Calu3 (cell line): Measurements from ENCODE around the gene KIAA0825. TPM values are rescaled to one million over a fixed set of nuclear protein-coding genes. Genes with fewer than 3 reads are reported as not detected.

Experiments
- BruUV-seq: library from RNA; stranded (reverse); fragments of 400-500 nt; replicated peaks from 2 replicates; lab custom pipeline; 2021; lab: Mats Ljungman, UMichigan
- CTCF ChIA-PET: fragments of 300-600 bp; sonication (Branson Sonifier 250); formaldehyde crosslinking; loops from one replicate; lab custom pipeline; 2022; ENCODE audit warnings: antibody characterized with exemption; lab: Charles Lee
- DNase-seq: peaks from one replicate; pipeline ENCODE4 v3.0.0; 2022
- H3K27ac Mint-ChIP-seq: one replicate; pipeline ENCODE4 v1.8.0; 2022; ENCODE audit warnings: mixed read lengths; ENCODE audit not compliant: unreplicated experiment
- H3K27me3 Mint-ChIP-seq: one replicate; pipeline ENCODE4 v1.8.0; 2022; ENCODE audit warnings: mixed read lengths; ENCODE audit not compliant: unreplicated experiment
- H3K36me3 Mint-ChIP-seq: one replicate; pipeline ENCODE4 v1.8.0; 2022; ENCODE audit warnings: mild to moderate bottlenecking, moderate library complexity, mixed read lengths; ENCODE audit not compliant: insufficient read depth, unreplicated experiment
- H3K4me1 Mint-ChIP-seq: one replicate; pipeline ENCODE4 v1.8.0; 2022; ENCODE audit warnings: mild to moderate bottlenecking, low read depth, mixed read lengths; ENCODE audit not compliant: unreplicated experiment
- H3K4me3 Mint-ChIP-seq: one replicate; pipeline ENCODE4 v1.8.0; 2022; ENCODE audit warnings: mild to moderate bottlenecking, low read depth, moderate library complexity, mixed read lengths; ENCODE audit not compliant: unreplicated experiment
- H3K9me3 Mint-ChIP-seq: one replicate; pipeline ENCODE4 v1.8.0; 2022; ENCODE audit warnings: low read depth, mixed read lengths; ENCODE audit not compliant: unreplicated experiment
- CTCF ChIP-seq: fragments of 200-600 bp; IDR thresholded peaks from one replicate; pipeline ENCODE4 v1.8.0; 2022; ENCODE audit warnings: antibody characterized with exemption; ENCODE audit not compliant: unreplicated experiment
- intact Hi-C: fragments of 100-400 bp; cut with micrococcal nuclease; formaldehyde crosslinking; loops from one replicate; pipeline ENCODE4 v1.10.0; 2022; ENCODE audit not compliant: unreplicated experiment
- total RNA-seq: library from RNA; stranded (reverse); gene quantifications from 2 replicates; pipeline ENCODE4 v1.2.3, GENCODE V29; 2022

KIAA0825 gene
- total RNA-seq, 1 experiment from 2014 or later, result 1.9 TPM

GRCh38 chr5:94267350-94267899 lies 351.0 kb downstream of the KIAA0825 start:
- Mint-ChIP-seq H3K4me1 (no peaks in the 10 kb centered on the region), H3K27ac (no peak overlapping the region), H3K27me3 (no peaks in the 10 kb centered on the region), H3K4me3 (no peak overlapping the region), H3K36me3 (no peaks in the 10 kb centered on the region), H3K9me3 (peaks cover 3% of the 10 kb centered on the region)
- DNase-seq, result no peak
- no TSS peak for BruUV-seq
- TF ChIP-seq CTCF, result no peak
- intact Hi-C loops, result no loop called here
- CTCF ChIA-PET, result no interaction called here

GRCh38 chr5:94266170-94266569 lies 352.2 kb downstream of the KIAA0825 start:
- intact Hi-C loops, result no loop called here
- no peaks in the 10 kb centered on the region for H3K36me3 Mint-ChIP-seq
- DNase-seq, result no peak
- no peak overlapping the region for H3K4me3 Mint-ChIP-seq
- CTCF ChIA-PET, result interaction anchor here (0.5 kb wide), 1 partner anchor 626 kb away, joined by 4 read pairs; no protein-coding TSS in a partner anchor
- no peaks in the 10 kb centered on the region for H3K4me1 Mint-ChIP-seq
- H3K9me3 Mint-ChIP-seq, result peaks cover 3% of the 10 kb centered on the region
- no peak for TF ChIP-seq CTCF
- no peak overlapping the region for H3K27ac Mint-ChIP-seq
- no TSS peak for BruUV-seq
- no peaks in the 10 kb centered on the region for H3K27me3 Mint-ChIP-seq

GRCh38 chr5:94263068-94263467 lies 355.3 kb downstream of the KIAA0825 start:
- Mint-ChIP-seq H3K9me3 (no peaks in the 10 kb centered on the region), H3K4me1 (no peaks in the 10 kb centered on the region), H3K4me3 (no peak overlapping the region), H3K36me3 (no peaks in the 10 kb centered on the region), H3K27me3 (no peaks in the 10 kb centered on the region), H3K27ac (no peak overlapping the region)
- intact Hi-C loops, result no loop called here
- BruUV-seq, result no TSS peak
- no peak for TF ChIP-seq CTCF
- no peak for DNase-seq
- CTCF ChIA-PET, result no interaction called here

GRCh38 chr5:94260096-94260495 lies 358.3 kb downstream of the KIAA0825 start:
- no peaks in the 10 kb centered on the region for H3K9me3 Mint-ChIP-seq
- no TSS peak for BruUV-seq
- H3K4me1 Mint-ChIP-seq, result no peaks in the 10 kb centered on the region
- no peaks in the 10 kb centered on the region for H3K36me3 Mint-ChIP-seq
- intact Hi-C loops, result no loop called here
- no peak for DNase-seq
- CTCF ChIA-PET, result no interaction called here
- H3K4me3 Mint-ChIP-seq, result no peak overlapping the region
- no peak overlapping the region for H3K27ac Mint-ChIP-seq
- TF ChIP-seq CTCF, result no peak
- no peaks in the 10 kb centered on the region for H3K27me3 Mint-ChIP-seq
